DLD1 (cell line): ENCODE results near the gene GRN.
"Not testable (repeated sequence)": the region's sequence is repeated elsewhere in the genome, so short reads cannot be mapped to it uniquely, and the experiment has no call there.

Experiments
- in situ Hi-C: cut with HindIII; loops from 2 replicates; pipeline ENCODE4 v1.10.0; 2017; ENCODE audit warnings: low sequenced_read_pairs

Gene GRN

GRCh38 chr17:44345454-44346026 lies 438 bp downstream of the GRN start:
- in situ Hi-C loops: no loop called here

DNA sequence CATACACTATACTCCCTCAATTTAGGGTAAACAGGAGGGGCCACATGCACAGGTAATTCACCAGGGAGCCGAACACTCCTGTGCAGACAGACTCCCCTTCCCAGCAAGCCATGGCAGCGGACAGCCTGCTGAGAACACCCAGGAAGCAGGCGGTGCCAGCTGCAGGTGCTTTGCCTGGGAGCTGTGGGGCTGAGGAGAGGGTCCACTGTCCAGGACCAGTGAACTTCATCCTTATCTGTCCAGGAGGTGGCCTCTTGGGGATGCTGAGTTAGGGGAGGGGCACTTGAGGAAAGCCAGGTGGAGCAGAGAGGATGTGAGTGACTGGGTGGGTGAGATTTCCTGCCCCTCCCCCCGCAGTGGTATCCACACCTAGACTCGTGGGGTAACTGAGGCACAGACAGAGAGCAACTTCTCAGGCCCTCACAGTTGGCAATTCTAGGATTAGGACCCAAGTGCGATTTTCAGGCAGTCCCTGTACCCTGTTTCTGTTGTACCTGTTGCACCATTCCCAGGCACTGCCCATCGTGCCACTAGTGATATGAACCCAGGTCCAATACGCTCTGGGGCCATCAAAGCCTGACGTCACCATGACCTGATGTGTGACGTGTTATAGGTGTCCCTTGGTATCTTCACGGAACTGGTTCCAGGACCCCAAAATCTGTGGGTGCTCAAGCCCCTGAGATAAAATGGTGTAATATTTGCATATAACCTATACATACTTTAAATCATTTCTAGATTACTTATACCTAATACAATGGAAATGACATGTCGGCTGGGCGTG lies 1.2 kb downstream of the GRN start:
- in situ Hi-C loops: no loop called here

GRCh38 chr17:44347206-44348055 lies 2.3 kb downstream of the GRN start:
- in situ Hi-C loops: not testable (repeated sequence)

- in situ Hi-C loops: no loop called here
Observed at GRCh38 chr17:44348234-44348987, 3.3 kb downstream of the GRN start.

- in situ Hi-C loops: no loop called here
Observed at GRCh38 chr17:44348988-44349364, 3.9 kb downstream of the GRN start.

DNA sequence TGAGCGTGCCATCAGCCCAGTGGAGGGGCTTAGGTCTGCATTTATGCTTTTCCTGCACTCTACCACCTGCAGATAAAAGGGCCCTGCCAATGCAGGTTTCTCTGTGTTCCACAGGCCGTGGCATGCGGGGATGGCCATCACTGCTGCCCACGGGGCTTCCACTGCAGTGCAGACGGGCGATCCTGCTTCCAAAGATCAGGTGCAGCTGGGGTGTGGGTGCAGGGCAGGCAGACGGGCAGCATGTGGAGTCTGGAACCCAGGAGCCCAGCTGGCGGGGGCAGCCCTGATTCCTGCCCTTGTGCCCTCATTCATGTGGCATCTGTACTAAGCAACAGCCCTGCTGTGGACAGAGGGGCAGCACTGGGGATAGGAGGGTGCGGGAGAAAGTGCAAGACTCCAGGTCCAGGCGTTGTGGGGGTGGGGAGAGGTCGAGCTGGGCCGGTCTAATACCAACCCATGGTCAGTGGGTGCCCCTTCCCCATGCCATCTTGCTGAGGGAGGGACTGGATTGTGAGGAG lies 4.5 kb downstream of the GRN start:
- in situ Hi-C loops: no loop called here

DNA sequence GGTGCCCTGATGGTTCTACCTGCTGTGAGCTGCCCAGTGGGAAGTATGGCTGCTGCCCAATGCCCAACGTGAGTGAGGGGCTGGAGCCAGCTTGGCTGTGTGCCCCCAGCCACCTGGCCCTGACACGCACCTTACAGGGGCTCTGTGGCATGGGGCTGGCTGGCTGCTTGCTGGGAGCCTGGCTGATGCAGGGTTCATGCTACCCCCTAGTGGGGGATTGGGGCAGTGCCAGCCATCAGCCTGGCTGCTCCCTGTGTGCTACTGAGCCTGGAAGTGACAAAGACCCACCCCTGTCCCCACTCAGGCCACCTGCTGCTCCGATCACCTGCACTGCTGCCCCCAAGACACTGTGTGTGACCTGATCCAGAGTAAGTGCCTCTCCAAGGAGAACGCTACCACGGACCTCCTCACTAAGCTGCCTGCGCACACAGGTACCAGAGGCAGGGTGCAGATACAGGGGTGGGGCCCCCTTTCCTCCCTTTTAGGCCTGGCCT lies 5.7 kb downstream of the GRN start:
- in situ Hi-C loops: no loop called here

GRCh38 chr17:44351464-44351863 lies 6.4 kb downstream of the GRN start:
- in situ Hi-C loops: no loop called here

DNA sequence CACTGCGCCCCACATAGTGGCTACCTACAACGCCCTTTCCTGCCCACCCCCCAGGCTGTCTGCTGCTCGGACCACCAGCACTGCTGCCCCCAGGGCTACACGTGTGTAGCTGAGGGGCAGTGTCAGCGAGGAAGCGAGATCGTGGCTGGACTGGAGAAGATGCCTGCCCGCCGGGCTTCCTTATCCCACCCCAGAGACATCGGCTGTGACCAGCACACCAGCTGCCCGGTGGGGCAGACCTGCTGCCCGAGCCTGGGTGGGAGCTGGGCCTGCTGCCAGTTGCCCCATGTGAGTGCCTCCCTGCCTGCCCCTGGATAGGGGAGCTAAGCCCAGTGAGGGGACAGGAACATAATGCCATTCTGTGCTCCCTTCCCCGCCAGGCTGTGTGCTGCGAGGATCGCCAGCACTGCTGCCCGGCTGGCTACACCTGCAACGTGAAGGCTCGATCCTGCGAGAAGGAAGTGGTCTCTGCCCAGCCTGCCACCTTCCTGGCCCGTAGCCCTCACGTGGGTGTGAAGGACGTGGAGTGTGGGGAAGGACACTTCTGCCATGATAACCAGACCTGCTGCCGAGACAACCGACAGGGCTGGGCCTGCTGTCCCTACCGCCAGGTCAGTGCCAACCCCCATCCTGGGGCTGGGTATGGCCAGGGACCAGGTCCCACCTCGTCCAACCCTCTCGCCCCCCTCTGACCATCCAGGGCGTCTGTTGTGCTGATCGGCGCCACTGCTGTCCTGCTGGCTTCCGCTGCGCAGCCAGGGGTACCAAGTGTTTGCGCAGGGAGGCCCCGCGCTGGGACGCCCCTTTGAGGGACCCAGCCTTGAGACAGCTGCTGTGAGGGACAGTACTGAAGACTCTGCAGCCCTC lies 7.1 kb downstream of the GRN start:
- in situ Hi-C loops: no loop called here

DNA sequence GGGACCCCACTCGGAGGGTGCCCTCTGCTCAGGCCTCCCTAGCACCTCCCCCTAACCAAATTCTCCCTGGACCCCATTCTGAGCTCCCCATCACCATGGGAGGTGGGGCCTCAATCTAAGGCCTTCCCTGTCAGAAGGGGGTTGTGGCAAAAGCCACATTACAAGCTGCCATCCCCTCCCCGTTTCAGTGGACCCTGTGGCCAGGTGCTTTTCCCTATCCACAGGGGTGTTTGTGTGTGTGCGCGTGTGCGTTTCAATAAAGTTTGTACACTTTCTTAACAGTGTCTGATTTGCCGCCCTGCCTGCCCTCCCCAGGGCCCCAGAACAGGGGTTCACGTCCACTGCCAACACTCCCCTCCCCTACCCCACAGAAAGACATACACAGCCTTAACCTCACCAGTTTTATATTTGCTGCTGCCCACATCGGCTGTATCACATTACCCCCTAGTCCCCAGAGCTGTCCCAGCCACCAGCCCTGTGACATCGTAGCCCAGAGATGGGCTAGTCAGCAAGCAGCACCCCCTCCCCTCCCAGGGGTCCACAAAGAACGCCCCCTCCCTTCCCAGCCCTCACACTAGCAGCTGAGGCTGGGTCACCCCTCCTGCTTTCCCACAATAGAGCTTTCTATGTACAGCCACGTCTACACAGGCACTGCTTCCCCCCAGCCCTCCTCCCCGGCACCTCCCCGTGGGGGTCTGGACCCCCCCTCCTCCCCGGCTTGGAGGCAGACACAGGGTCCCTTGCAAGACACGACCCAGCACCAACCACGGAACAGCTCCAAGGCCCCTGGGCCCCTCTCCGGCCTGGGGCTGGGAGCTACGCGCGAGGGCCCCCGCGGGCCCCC lies 7.9 kb downstream of the GRN start:
- in situ Hi-C loops: no loop called here

DNA sequence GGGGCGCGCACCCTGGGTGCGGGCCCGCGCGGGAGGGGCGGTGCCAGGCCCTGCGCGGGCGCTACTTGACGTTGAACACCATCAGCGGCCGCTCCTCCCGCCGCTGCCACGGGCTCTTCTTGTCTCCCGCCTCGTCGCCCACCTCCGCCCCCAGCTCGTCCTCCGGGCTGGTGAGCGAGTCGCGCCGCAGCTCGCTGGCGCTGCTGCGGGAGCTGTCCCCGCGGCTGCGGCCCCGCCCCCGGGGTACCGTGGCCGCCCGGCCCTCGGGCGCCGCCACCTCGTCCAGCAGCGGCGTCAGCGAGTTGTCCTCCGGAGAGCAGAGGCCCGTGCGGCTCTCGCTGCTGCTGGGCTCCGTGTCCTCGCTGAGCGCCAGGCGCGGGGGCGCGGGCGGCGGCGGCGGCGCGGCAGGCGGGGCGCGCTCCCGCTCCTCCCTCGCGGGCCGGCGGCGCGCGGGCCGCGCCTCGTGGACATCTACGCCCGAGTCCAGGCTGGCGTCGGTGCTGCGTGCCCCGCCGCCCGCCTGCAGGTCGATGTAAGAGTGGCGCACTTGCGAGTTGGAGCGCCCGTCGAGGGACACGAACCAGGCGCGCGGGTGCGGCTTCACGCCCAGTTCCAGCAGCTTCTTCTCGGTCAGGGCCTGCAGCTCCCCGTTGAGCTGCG lies 8.7 kb downstream of the GRN start:
- in situ Hi-C loops: no loop called here

- in situ Hi-C loops: no loop called here
Observed at GRCh38 chr17:44354582-44355561, 9.8 kb downstream of the GRN start.

GRCh38 chr17:44355642-44356099 lies 10.6 kb downstream of the GRN start:
- in situ Hi-C loops: no loop called here

- in situ Hi-C loops: no loop called here
Observed at GRCh38 chr17:44356241-44356640, 11.1 kb downstream of the GRN start.

- in situ Hi-C loops: no loop called here
Observed at GRCh38 chr17:44358066-44358465, 13.0 kb downstream of the GRN start.

- in situ Hi-C loops: no loop called here
Observed at GRCh38 chr17:44359006-44359405, 13.9 kb downstream of the GRN start.
